NCI-H1930 (cell line): ENCODE measurements around the gene PTGES3.
"Not testable (repeated sequence)": the region's sequence is repeated elsewhere in the genome, so short reads cannot be mapped to it uniquely, and the experiment has no call there.

Experiments used
- DNase-seq, 2 experiments: peaks; one replicate each; lab custom pipeline; 2025; lab: John Stamatoyannopoulos, UW

The PTGES3 gene

GRCh38 chr12:56688129-56688845, at the start of gene PTGES3:
TSS of gene PTGES3 (minus strand) at chr12:56688284. CDS start at chr12:56687999, 285 bp downstream.
- DNase-seq: peak; percentile 94 to 97

- no peak for DNase-seq
These were observed 40.2 kb upstream of the PTGES3 start for GRCh38 chr12:56728139-56728861.

GRCh38 chr12:56726196-56726675, 38.2 kb upstream of the PTGES3 start:
- not testable (repeated sequence) for DNase-seq

- no peak for DNase-seq
These were observed 37.6 kb upstream of the PTGES3 start for GRCh38 chr12:56725723-56726102.

- DNase-seq: peak; percentile 88 to 91
These were observed 37.1 kb upstream of the PTGES3 start, which contains the start of gene NACA for GRCh38 chr12:56724972-56725722. TSS of gene NACA (minus strand) at chr12:56725299. CDS start at chr12:56724521, 778 bp downstream.

GRCh38 chr12:56724701-56724971, 36.6 kb upstream of the PTGES3 start:
- DNase-seq: no peak

GRCh38 chr12:56723889-56724700, 36.0 kb upstream of the PTGES3 start:
- no peak for DNase-seq

- DNase-seq: no peak
These were observed 35.3 kb upstream of the PTGES3 start for GRCh38 chr12:56723352-56723751.

GRCh38 chr12:56722832-56723231, 34.7 kb upstream of the PTGES3 start:
- DNase-seq: no peak

- DNase-seq: no peak
These were observed 33.6 kb upstream of the PTGES3 start for GRCh38 chr12:56721721-56722120.

GRCh38 chr12:56721216-56721615, 33.1 kb upstream of the PTGES3 start:
- DNase-seq: no peak

GRCh38 chr12:56720731-56721151, 32.7 kb upstream of the PTGES3 start:
- no peak for DNase-seq

- DNase-seq: no peak
These were observed 31.0 kb upstream of the PTGES3 start for GRCh38 chr12:56719056-56719455.

GRCh38 chr12:56718636-56719035, 30.6 kb upstream of the PTGES3 start:
- no peak for DNase-seq

- no peak for DNase-seq
These were observed 30.1 kb upstream of the PTGES3 start for GRCh38 chr12:56718149-56718548.

GRCh38 chr12:56716933-56717880, 29.1 kb upstream of the PTGES3 start:
- no peak for DNase-seq

- no peak for DNase-seq
These were observed 28.4 kb upstream of the PTGES3 start for GRCh38 chr12:56716458-56716857.

- no peak for DNase-seq
These were observed 27.7 kb upstream of the PTGES3 start for GRCh38 chr12:56715798-56716197.

- DNase-seq: no peak
These were observed 26.4 kb upstream of the PTGES3 start for GRCh38 chr12:56714431-56714929.

- DNase-seq: no peak
These were observed 25.3 kb upstream of the PTGES3 start for GRCh38 chr12:56713345-56713744.
